HEK293T (cell line): ENCODE data around the gene TMEM169.

Source experiments
- CTCF ChIA-PET: fragments of 350-600 bp; formaldehyde crosslinking; extraction: SDS; loops from one replicate; lab custom pipeline; 2021; ENCODE audit warnings: antibody characterized with exemption, inconsistent platforms; lab: Yijun Ruan, JAX
- POLR2A ChIA-PET: fragments of 350-600 bp; formaldehyde crosslinking; extraction: SDS; loops from one replicate; lab custom pipeline; 2020; ENCODE audit warnings: antibody characterized with exemption, inconsistent platforms; lab: Yijun Ruan, JAX
- DNase-seq: peaks from one replicate; pipeline ENCODE4 v3.0.0; 2012; ENCODE audit warnings: mixed read lengths; ENCODE audit errors: extremely low spot score
- ARNT ChIP-seq: fragments of 450-650 bp; IDR thresholded peaks from 2 replicates; pipeline ENCODE4 v1.6.1; 2017; ENCODE audit warnings: mild to moderate bottlenecking
- BHLHE40 ChIP-seq: fragments of 450-650 bp; IDR thresholded peaks from 2 replicates; pipeline ENCODE4 v1.6.1; 2016; ENCODE audit warnings: mild to moderate bottlenecking, moderate library complexity, borderline replicate concordance
- CTBP1 ChIP-seq: fragments of 450-650 bp; IDR thresholded peaks from 2 replicates; pipeline ENCODE4 v1.6.1; 2016; ENCODE audit warnings: borderline replicate concordance
- ELF4 ChIP-seq: fragments of 450-650 bp; IDR thresholded peaks from 2 replicates; pipeline ENCODE4 v1.6.1; 2017; ENCODE audit warnings: antibody characterized with exemption
- FOXA1 ChIP-seq: fragments of 450-650 bp; IDR thresholded peaks from 2 replicates; pipeline ENCODE4 v1.6.1; 2016; ENCODE audit warnings: mild to moderate bottlenecking
- FOXK2 ChIP-seq: fragments of 450-650 bp; IDR thresholded peaks from 2 replicates; pipeline ENCODE4 v1.6.1; 2016; ENCODE audit warnings: mild to moderate bottlenecking
- FOXM1 ChIP-seq: fragments of 450-650 bp; IDR thresholded peaks from 2 replicates; pipeline ENCODE4 v1.6.1; 2017; ENCODE audit warnings: mild to moderate bottlenecking, borderline replicate concordance
- HDGF ChIP-seq: fragments of 450-650 bp; IDR thresholded peaks from 2 replicates; pipeline ENCODE4 v1.6.1; 2017; ENCODE audit warnings: antibody characterized with exemption, borderline replicate concordance
- L3MBTL2 ChIP-seq: fragments of 450-650 bp; conservative IDR thresholded peaks from 2 replicates; pipeline ENCODE4 v1.6.1; 2016; ENCODE audit warnings: mild to moderate bottlenecking
- LEF1 ChIP-seq: fragments of 450-650 bp; IDR thresholded peaks from 2 replicates; pipeline ENCODE4 v1.6.1; 2017; ENCODE audit warnings: mild to moderate bottlenecking, borderline replicate concordance
- NFRKB ChIP-seq: fragments of 450-650 bp; IDR thresholded peaks from 2 replicates; pipeline ENCODE4 v1.6.1; 2016; ENCODE audit warnings: mild to moderate bottlenecking, moderate library complexity
- PKNOX1 ChIP-seq: fragments of 450-650 bp; IDR thresholded peaks from 2 replicates; pipeline ENCODE4 v1.6.1; 2016
- SP1 ChIP-seq: fragments of 450-650 bp; IDR thresholded peaks from 2 replicates; pipeline ENCODE4 v1.6.1; 2017
- SUZ12 ChIP-seq: fragments of 450-650 bp; IDR thresholded peaks from 2 replicates; pipeline ENCODE4 v1.6.1; 2016; ENCODE audit warnings: mild to moderate bottlenecking
- TARDBP ChIP-seq: fragments of 450-650 bp; IDR thresholded peaks from 2 replicates; pipeline ENCODE4 v1.6.1; 2016
- ZNF384 ChIP-seq: fragments of 450-650 bp; IDR thresholded peaks from 2 replicates; pipeline ENCODE4 v1.6.1; 2016

The TMEM169 gene

GRCh38 chr2:216081487-216082116, at the start of gene TMEM169, which contains the start of gene PECR:
Gene TMEM169 (plus strand): TSS chr2:216081919. CDS start chr2:216095964, 14,045 bp downstream.
Gene PECR (minus strand): TSS chr2:216081809. CDS start chr2:216081741, 68 bp downstream.
- peak; percentile 88 for DNase-seq
- ChIA-PET CTCF (interaction anchor here (0.6 kb wide), 1 partner anchor 324 kb away, joined by 3 read pairs; no protein-coding TSS in a partner anchor), POLR2A (interaction anchor here (0.7 to 1.6 kb wide), 5 partner anchors 10 to 40 kb away, joined by 3 to 19 read pairs (median 4); partner anchors contain the start of gene XRCC5)
- TF ChIP-seq L3MBTL2 (peak; percentile 41; the same call in 1 of the 2 replicates), FOXK2 (no peak)

- DNase-seq: no peak
- TF ChIP-seq PKNOX1 (no peak), TARDBP (no peak)
- CTCF ChIA-PET: interaction anchor here (0.6 to 5.0 kb wide), 4 partner anchors 9 to 82 kb away, joined by 3 to 27 read pairs (median 6); no protein-coding TSS in a partner anchor
- POLR2A ChIA-PET: no interaction called here
Measured at GRCh38 chr2:216031960-216032689, 49.6 kb upstream of the TMEM169 start.

- DNase-seq: no peak
- ChIA-PET CTCF (interaction anchor here (0.8 to 5.0 kb wide), 8 partner anchors 10 to 287 kb away, joined by 3 to 27 read pairs (median 3); no protein-coding TSS in a partner anchor), POLR2A (no interaction called here)
- TF ChIP-seq ELF4 (no peak), SP1 (no peak), SUZ12 (no peak)
Measured at GRCh38 chr2:216033403-216033802, 48.3 kb upstream of the TMEM169 start.

GRCh38 chr2:216034065-216034464, 47.7 kb upstream of the TMEM169 start:
- no peak for TF ChIP-seq FOXK2
- TF ChIP-seq ELF4: no peak
- TF ChIP-seq LEF1: no peak
- no peak for TF ChIP-seq HDGF
- TF ChIP-seq ARNT: no peak
- TF ChIP-seq ZNF384: no peak
- no peak for TF ChIP-seq FOXM1
- TF ChIP-seq TARDBP: no peak
- TF ChIP-seq PKNOX1: no peak
- TF ChIP-seq SUZ12: no peak
- TF ChIP-seq SP1: no peak
- TF ChIP-seq NFRKB: no peak
- peak; percentile 76 for DNase-seq
- CTCF ChIA-PET: interaction anchor here (0.7 to 5.0 kb wide), 7 partner anchors 10 to 287 kb away, joined by 3 to 27 read pairs (median 3); no protein-coding TSS in a partner anchor
- POLR2A ChIA-PET: no interaction called here

- DNase-seq: no peak
- TF ChIP-seq L3MBTL2 (no peak), PKNOX1 (no peak), NFRKB (no peak), CTBP1 (no peak)
- POLR2A ChIA-PET: no interaction called here
- CTCF ChIA-PET: no interaction called here
Measured at GRCh38 chr2:216039918-216040317, 41.8 kb upstream of the TMEM169 start.

- TF ChIP-seq CTBP1: no peak
- no peak for TF ChIP-seq ELF4
- no peak for TF ChIP-seq NFRKB
- TF ChIP-seq TARDBP: no peak
- no peak for TF ChIP-seq FOXK2
- no peak for TF ChIP-seq HDGF
- TF ChIP-seq SP1: no peak
- no peak for TF ChIP-seq ZNF384
- no peak for TF ChIP-seq BHLHE40
- no peak for TF ChIP-seq FOXM1
- TF ChIP-seq PKNOX1: no peak
- TF ChIP-seq LEF1: no peak
- TF ChIP-seq ARNT: no peak
- TF ChIP-seq L3MBTL2: no peak
- TF ChIP-seq FOXA1: no peak
- no peak for TF ChIP-seq SUZ12
- CTCF ChIA-PET: no interaction called here
- no peak for DNase-seq
- POLR2A ChIA-PET: interaction anchor here (1.0 kb wide), 1 partner anchor 40 kb away, joined by 3 read pairs; the partner anchor contains the start of genes PECR and TMEM169
Measured at GRCh38 chr2:216041438-216041837, 40.3 kb upstream of the TMEM169 start.
